ENCODE results near the gene SOX6. TPM values are rescaled to one million over a fixed set of nuclear protein-coding genes. Genes with fewer than 3 reads are reported as not detected.

Gene SOX6
- total RNA-seq, 2 experiments from 2014 or later: 0.20 TPM; not detected in 1

- Histone ChIP-seq H3K4me3 (ENCODE audit: low read length) (no peak overlapping the region), H3K36me3 (ENCODE audit: insufficient read depth, low read length) (no peaks in the 10 kb centered on the region), H3K27ac (ENCODE audit: low read depth in 1 of 2, low read length in 2 of 2) (no peak overlapping the region), H3K9me3 (ENCODE audit: control insufficient read depth in 1 of 2, insufficient read depth in 1 of 2, low read length in 2 of 2) (no peaks in the 10 kb centered on the region), H3K27me3 (ENCODE audit: control insufficient read depth in 1 of 2, insufficient read depth in 2 of 2, low read length in 2 of 2) (no peaks in the 10 kb centered on the region), H3K4me1 (ENCODE audit: insufficient read depth, low read length) (no peaks in the 10 kb centered on the region)
- ChIA-PET POLR2A (no interaction called here), CTCF (no interaction called here)
- no peak for ATAC-seq (ENCODE audit: poor library complexity)
- Mint-ChIP-seq H3K36me3 (ENCODE audit: low read depth) (no peaks in the 10 kb centered on the region), H3K4me1 (ENCODE audit: low read depth) (no peaks in the 10 kb centered on the region), H3K9me3 (peaks cover 3% of the 10 kb centered on the region), H3K27me3 (no peaks in the 10 kb centered on the region), H3K27ac (no peak overlapping the region), H3K4me3 (no peak overlapping the region)
- no peak for TF ChIP-seq CTCF (IDR thresholded peaks at IDR 0.05)
- intact Hi-C loops (cut with DNase I, micrococcal nuclease): no loop called here
- DNase-seq: no peak
These were observed 18.7 kb downstream of the SOX6 start for GRCh38 chr11:16337421-16338213.

- Mint-ChIP-seq H3K27ac (no peak overlapping the region), H3K4me1 (ENCODE audit: low read depth) (no peaks in the 10 kb centered on the region), H3K36me3 (ENCODE audit: low read depth) (no peaks in the 10 kb centered on the region), H3K4me3 (no peak overlapping the region), H3K27me3 (no peaks in the 10 kb centered on the region), H3K9me3 (peaks cover 3% of the 10 kb centered on the region)
- no peak overlapping the region for H3K27ac ChIP-seq (ENCODE audit: low read depth in 1 of 2, low read length in 2 of 2)
- H3K36me3 ChIP-seq (ENCODE audit: insufficient read depth, low read length): no peaks in the 10 kb centered on the region
- intact Hi-C loops (cut with DNase I, micrococcal nuclease): no loop called here
- no peaks in the 10 kb centered on the region for H3K4me1 ChIP-seq (ENCODE audit: insufficient read depth, low read length)
- TF ChIP-seq CTCF (IDR thresholded peaks at IDR 0.05): no peak
- H3K4me3 ChIP-seq (ENCODE audit: low read length): no peak overlapping the region
- no peaks in the 10 kb centered on the region for H3K9me3 ChIP-seq (ENCODE audit: control insufficient read depth in 1 of 2, insufficient read depth in 1 of 2, low read length in 2 of 2)
- ChIA-PET CTCF (no interaction called here), POLR2A (no interaction called here)
- DNase-seq: no peak
- no peak for ATAC-seq (ENCODE audit: poor library complexity)
- H3K27me3 ChIP-seq (ENCODE audit: control insufficient read depth in 1 of 2, insufficient read depth in 2 of 2, low read length in 2 of 2): no peaks in the 10 kb centered on the region
These were observed 19.6 kb downstream of the SOX6 start for GRCh38 chr11:16336721-16337120.

GRCh38 chr11:16336204-16336603 is 20.1 kb downstream of the SOX6 start:
- CTCF ChIA-PET: no interaction called here

More at GRCh38 chr11:16336204-16336603, 20.1 kb downstream of the SOX6 start:
- TF ChIP-seq CTCF (IDR thresholded peaks at IDR 0.05): no peak
- POLR2A ChIA-PET: no interaction called here
- H3K4me1 Mint-ChIP-seq (ENCODE audit: low read depth): no peaks in the 10 kb centered on the region
- H3K36me3 ChIP-seq (ENCODE audit: insufficient read depth, low read length): no peaks in the 10 kb centered on the region
- H3K4me1 ChIP-seq (ENCODE audit: insufficient read depth, low read length): no peaks in the 10 kb centered on the region
- H3K36me3 Mint-ChIP-seq (ENCODE audit: low read depth): no peaks in the 10 kb centered on the region
- no peak overlapping the region for H3K4me3 Mint-ChIP-seq
- H3K9me3 Mint-ChIP-seq: peaks cover 3% of the 10 kb centered on the region
- ATAC-seq (ENCODE audit: poor library complexity) (no peak), DNase-seq (no peak)
- H3K4me3 ChIP-seq (ENCODE audit: low read length): no peak overlapping the region
- no peaks in the 10 kb centered on the region for H3K27me3 ChIP-seq (ENCODE audit: control insufficient read depth in 1 of 2, insufficient read depth in 2 of 2, low read length in 2 of 2)
- H3K27ac ChIP-seq (ENCODE audit: low read depth in 1 of 2, low read length in 2 of 2): no peak overlapping the region
- no peaks in the 10 kb centered on the region for H3K27me3 Mint-ChIP-seq
- H3K9me3 ChIP-seq (ENCODE audit: control insufficient read depth in 1 of 2, insufficient read depth in 1 of 2, low read length in 2 of 2): no peaks in the 10 kb centered on the region
- intact Hi-C loops (cut with DNase I, micrococcal nuclease): no loop called here
- no peak overlapping the region for H3K27ac Mint-ChIP-seq
